Endothelial cell of umbilical vein (primary cell): ENCODE measurements around the gene RNASE13. TPM values are rescaled to one million over a fixed set of nuclear protein-coding genes. Genes with fewer than 3 reads are reported as not detected.

ENCODE experiments used
- BruUV-seq: library from RNA; stranded (reverse); fragments of 400-500 nt; replicated peaks from 2 replicates; lab custom pipeline; 2021; lab: Mats Ljungman, UMichigan
- CTCF ChIA-PET: fragments of 300-600, 350-600 bp; sonication (Branson Sonifier 250); formaldehyde crosslinking; loops from one replicate; lab custom pipeline; 2021; ENCODE audit warnings: antibody characterized with exemption, inconsistent platforms; lab: Charles Lee
- POLR2A ChIA-PET: fragments of 300-600, 350-600 bp; sonication (Branson Sonifier 250); formaldehyde crosslinking; loops from one replicate; lab custom pipeline; 2021; ENCODE audit warnings: antibody characterized with exemption, inconsistent platforms; lab: Charles Lee
- DNase-seq: peaks from one replicate; pipeline ENCODE4 v3.0.0-alpha.2; 2011; ENCODE audit warnings: low read depth, low spot score
- FAIRE-seq: peaks from 2 replicates; lab custom pipeline; 2011; peaks lifted over from hg19 to GRCh38; lab: Jason Lieb, UNC
- H2AFZ ChIP-seq: 2 replicates; pipeline ENCODE4 v1.6.0; 2012; ENCODE audit warnings: low read depth, low read length, control low read depth, inconsistent platforms
- H3K27ac ChIP-seq: 2 replicates; pipeline ENCODE4 v1.5.1; 2011; ENCODE audit warnings: low read depth, mild to moderate bottlenecking, control low read depth, low read length, moderate library complexity; ENCODE audit not compliant: insufficient read depth
- H3K27me3 ChIP-seq, 2 experiments: 2 replicates each; pipeline versions ENCODE4 v1.6.0 to v1.6.1; 2011; ENCODE audit warnings: low read length in 2 of 2, mixed read lengths in 1 of 2; ENCODE audit not compliant: control insufficient read depth in 2 of 2, insufficient read depth in 2 of 2
- H3K36me3 ChIP-seq, 2 experiments: 2 replicates in 1 of 2; 3 replicates in 1 of 2; pipeline ENCODE4 v1.5.1; 2011; ENCODE audit warnings: low read length in 2 of 2, mild to moderate bottlenecking in 1 of 2, moderate library complexity in 1 of 2; ENCODE audit not compliant: control insufficient read depth in 2 of 2, insufficient read depth in 2 of 2; ENCODE audit errors: extremely low read depth in 1 of 2
- H3K4me1 ChIP-seq: 3 replicates; pipeline ENCODE4 v1.5.1; 2011; ENCODE audit warnings: mild to moderate bottlenecking, low read length; ENCODE audit not compliant: control insufficient read depth, insufficient read depth; ENCODE audit errors: extremely low read depth
- H3K4me2 ChIP-seq: 2 replicates; pipeline ENCODE4 v1.6.1; 2011; ENCODE audit warnings: low read length, control low read depth, mixed read lengths; ENCODE audit not compliant: insufficient read depth
- H3K4me3 ChIP-seq, 3 experiments: fragments of 200-600 bp in 1 of 3; sonication (generic), shearing (Covaris generic) in 1 of 3; replicated peaks in 1 of 3; 2 replicates each; pipeline ENCODE4 v1.5.1; 2011 to 2016; ENCODE audit warnings: control low read depth in 3 of 3, low read length in 3 of 3, mild to moderate bottlenecking in 2 of 3, inconsistent platforms in 1 of 3, low read depth in 1 of 3, moderate library complexity in 1 of 3; ENCODE audit not compliant: insufficient read depth in 1 of 3
- H3K79me2 ChIP-seq: 2 replicates; pipeline ENCODE4 v1.6.0; 2012; ENCODE audit warnings: low read length, inconsistent platforms; ENCODE audit not compliant: control insufficient read depth, insufficient read depth
- H3K9ac ChIP-seq: replicated peaks from 2 replicates; pipeline ENCODE3; 2011; ENCODE audit warnings: low read length, control low read depth; ENCODE audit not compliant: insufficient read depth; ENCODE audit errors: extremely low read depth
- H3K9me1 ChIP-seq: replicated peaks from 3 replicates; pipeline ENCODE4 v1.6.0; 2011; ENCODE audit warnings: mild to moderate bottlenecking, low read length; ENCODE audit not compliant: control insufficient read depth, insufficient read depth; ENCODE audit errors: extremely low read depth
- H3K9me3 ChIP-seq: replicated peaks from 2 replicates; pipeline ENCODE4 v1.5.1; 2012; ENCODE audit warnings: low read length, inconsistent platforms; ENCODE audit not compliant: control insufficient read depth, insufficient read depth
- H4K20me1 ChIP-seq: replicated peaks from 2 replicates; pipeline ENCODE3; 2011; ENCODE audit warnings: mild to moderate bottlenecking, low read length; ENCODE audit not compliant: control insufficient read depth, insufficient read depth; ENCODE audit errors: extremely low read depth
- CTCF ChIP-seq, 2 donors: IDR thresholded peaks; 1 replicate in 1 of 2; 2 replicates in 1 of 2; pipeline ENCODE4 v1.5.1; 2011; ENCODE audit warnings: low read length in 2 of 2, mild to moderate bottlenecking in 2 of 2, moderate library complexity in 2 of 2, control low read depth in 1 of 2, inconsistent platforms in 1 of 2, low read depth in 1 of 2; ENCODE audit not compliant: insufficient read depth in 1 of 2; ENCODE audit errors: extremely low read depth in 1 of 2
- EZH2 ChIP-seq: IDR thresholded peaks from 2 replicates; pipeline ENCODE4 v1.6.1; 2012; ENCODE audit warnings: borderline replicate concordance, low read depth, mild to moderate bottlenecking, moderate library complexity, low read length, inconsistent platforms; ENCODE audit not compliant: severe bottlenecking
- GATA2 ChIP-seq: IDR thresholded peaks from 2 replicates; pipeline ENCODE4 v1.7.0; 2011; ENCODE audit warnings: low read depth, mild to moderate bottlenecking, moderate library complexity, mixed read lengths, low read length; ENCODE audit not compliant: insufficient read length, insufficient read depth
- JUN ChIP-seq: IDR thresholded peaks from 2 replicates; pipeline ENCODE4 v1.6.1; 2011; ENCODE audit warnings: borderline replicate concordance, low read depth; ENCODE audit not compliant: insufficient read length, insufficient read depth
- MAX ChIP-seq: IDR thresholded peaks from 2 replicates; pipeline ENCODE4 v1.6.1; 2011; ENCODE audit not compliant: insufficient read depth, insufficient read length
- POLR2AphosphoS5 ChIP-seq: IDR thresholded peaks from 2 replicates; pipeline ENCODE4 v1.6.1; 2012; ENCODE audit warnings: low read depth, mild to moderate bottlenecking, control low read depth, low read length, moderate library complexity; ENCODE audit not compliant: insufficient read depth
- dilution Hi-C: fragments of 300-500 bp; cut with MboI; formaldehyde crosslinking; loops from one replicate; pipeline ENCODE4 v1.15.0; 2019; ENCODE audit warnings: low sequenced_read_pairs; ENCODE audit not compliant: extremely low pct_ligation_motif_present
- intact Hi-C: fragments of 100-400 bp; cut with micrococcal nuclease; formaldehyde crosslinking; loops from one replicate; pipeline ENCODE4 v1.10.0; 2022
- polyA plus RNA-seq, 4 experiments: library from polyadenylated mRNA; depleted of rRNA in 3 of 4; stranded (reverse) in 3 of 4; unstranded in 1 of 4; fragments of >200 nt; gene quantifications; 2 replicates each; pipeline versions ENCODE4 v1.2.1 to v1.2.3, GENCODE V29; 2011 to 2012; ENCODE audit warnings: missing spikeins in 1 of 4
- total RNA-seq: library from RNA; stranded (reverse); gene quantifications from 2 replicates; pipeline ENCODE4 v1.2.3, GENCODE V29; 2021

The RNASE13 gene
- total and polyA plus RNA-seq, 2 donors (not counting 3 experiments of a cell fraction or from before 2014, with no cell fraction given) = not detected

- no peaks in the 10 kb centered on the region for H3K36me3 ChIP-seq
- no peaks in the 10 kb centered on the region for H3K79me2 ChIP-seq
- H3K9ac ChIP-seq = no peak overlapping the region
- no peak overlapping the region for H3K27ac ChIP-seq
- no peak overlapping the region for H3K4me3 ChIP-seq
- CTCF ChIA-PET = interaction anchor here (1.4 to 7.0 kb wide), 4 partner anchors 23 to 180 kb away, joined by 3 to 214 read pairs (median 18); no protein-coding TSS in a partner anchor
- H3K4me2 ChIP-seq = no peak overlapping the region
- peaks cover 13 to 15% of the 10 kb centered on the region in 2 experiments for H3K27me3 ChIP-seq
- DNase-seq = peak; percentile 47
- POLR2A ChIA-PET = no interaction called here
- peak overlapping the region; percentile 16 for H2AFZ ChIP-seq
- no peaks in the 10 kb centered on the region for H4K20me1 ChIP-seq
- peaks cover 4% of the 10 kb centered on the region for H3K4me1 ChIP-seq
- dilution Hi-C loops = no loop called here
- BruUV-seq = no TSS peak
- intact Hi-C loops = no loop called here
- no peak for FAIRE-seq
- no peaks in the 10 kb centered on the region for H3K9me1 ChIP-seq
- no peaks in the 10 kb centered on the region for H3K9me3 ChIP-seq
- TF ChIP-seq GATA2 (no peak), MAX (no peak), EZH2 (no peak)
These were observed 4.1 kb upstream of the RNASE13 start for GRCh38 chr14:21038441-21039422.

GRCh38 chr14:21037156-21037555 is 2.5 kb upstream of the RNASE13 start:
- Histone ChIP-seq H3K4me1 (peaks cover 4% of the 10 kb centered on the region), H3K27ac (no peak overlapping the region), H3K9me1 (no peaks in the 10 kb centered on the region), H3K4me2 (no peak overlapping the region), H4K20me1 (no peaks in the 10 kb centered on the region), H3K36me3 (no peaks in the 10 kb centered on the region), H2AFZ (no peak overlapping the region), H3K9ac (no peak overlapping the region), H3K4me3 (no peak overlapping the region), H3K27me3 (peaks cover 13 to 18% of the 10 kb centered on the region in 2 experiments), H3K9me3 (no peaks in the 10 kb centered on the region), H3K79me2 (no peaks in the 10 kb centered on the region)
- ChIA-PET POLR2A (interaction anchor here (0.6 kb wide), 1 partner anchor 76 kb away, joined by 6 read pairs; no protein-coding TSS in a partner anchor), CTCF (interaction anchor here (10.1 kb wide), 1 partner anchor 24 kb away, joined by 86 read pairs; no protein-coding TSS in a partner anchor)
- no TSS peak for BruUV-seq
- dilution Hi-C loops = no loop called here
- intact Hi-C loops = no loop called here
- no peak for TF ChIP-seq EZH2
- no peak for TF ChIP-seq CTCF (IDR thresholded peaks at IDR 0.05; ENCODE audit: extremely low read depth in 1 of 2, insufficient read depth in 1 of 2, low read depth in 1 of 2, low read length in 2 of 2)
- TF ChIP-seq JUN = no peak
- TF ChIP-seq POLR2AphosphoS5 = no peak
- no peak for FAIRE-seq
- no peak for DNase-seq
